OCI-LY3 (cell line): ENCODE results near the gene KDM4C.

Source experiments
- H2AFZ ChIP-seq: fragments of 200-600, 300-600 bp; shearing (Covaris generic); 2 replicates; pipeline ENCODE4 v1.6.0; 2014; ENCODE audit warnings: antibody characterized with exemption, low read depth, low read length
- H3K27ac ChIP-seq: fragments of 200-600, 300-600 bp; sonication (generic); 2 replicates; pipeline ENCODE4 v1.5.1; 2014; ENCODE audit warnings: mild to moderate bottlenecking, low read length, moderate library complexity, mixed read lengths
- H3K27me3 ChIP-seq: fragments of 200-600, 300-600 bp; sonication (generic); 2 replicates; pipeline ENCODE4 v1.6.1; 2014; ENCODE audit warnings: low read depth, low read length, mixed read lengths
- H3K36me3 ChIP-seq: fragments of 200-600, 300-600 bp; sonication (generic); replicated peaks from 2 replicates; pipeline ENCODE3; 2014; ENCODE audit warnings: low read depth, low read length, mixed read lengths
- H3K4me1 ChIP-seq: fragments of 300-600, 200-600 bp; sonication (generic); 2 replicates; pipeline ENCODE4 v1.6.1; 2014; ENCODE audit warnings: low read length, mixed read lengths
- H3K4me2 ChIP-seq: fragments of 200-600, 300-600 bp; sonication (generic); 2 replicates; pipeline ENCODE4 v1.6.1; 2014; ENCODE audit warnings: low read length, mixed read lengths
- H3K4me3 ChIP-seq: fragments of 300-600, 200-600 bp; sonication (generic); 2 replicates; pipeline ENCODE4 v1.5.1; 2014; ENCODE audit warnings: antibody characterized with exemption, mild to moderate bottlenecking, low read length, moderate library complexity
- H3K79me2 ChIP-seq: fragments of 300-600, 200-600 bp; shearing (Covaris generic); 2 replicates; pipeline ENCODE4 v1.6.1; 2014; ENCODE audit warnings: mild to moderate bottlenecking, low read length, mixed read lengths
- H3K9ac ChIP-seq: fragments of 300-600, 200-600 bp; shearing (Covaris generic); 2 replicates; pipeline ENCODE4 v1.6.0; 2014; ENCODE audit warnings: mild to moderate bottlenecking, low read length, moderate library complexity
- H3K9me3 ChIP-seq: fragments of 200-600, 300-600 bp; shearing (Covaris generic); 2 replicates; pipeline ENCODE4 v1.6.1; 2014; ENCODE audit warnings: low read length, mixed read lengths; ENCODE audit not compliant: insufficient read depth
- H4K20me1 ChIP-seq: fragments of 200-600, 300-600 bp; sonication (generic); 2 replicates; pipeline ENCODE4 v1.6.1; 2016; ENCODE audit warnings: low read length, mixed read lengths; ENCODE audit not compliant: insufficient read depth
- CTCF ChIP-seq: fragments of 200-600, 300-600 bp; sonication (generic); IDR thresholded peaks from 2 replicates; pipeline ENCODE4 v1.5.1; 2014; ENCODE audit warnings: antibody characterized with exemption, low read length, low read depth
- EZH2phosphoT487 ChIP-seq: fragments of 200-600 bp; shearing (Covaris generic); IDR thresholded peaks from 2 replicates; pipeline ENCODE4 v1.6.1; 2018; ENCODE audit warnings: antibody characterized with exemption, mixed run types, low read depth

The KDM4C gene

GRCh38 chr9:6782981-6783380 is 25.2 kb downstream of the KDM4C start:
- Histone ChIP-seq H3K4me3 (no peak overlapping the region), H3K4me1 (no peaks in the 10 kb centered on the region), H3K9me3 (no peaks in the 10 kb centered on the region), H3K4me2 (no peak overlapping the region), H4K20me1 (peaks cover 53% of the 10 kb centered on the region), H3K79me2 (peaks cover 58% of the 10 kb centered on the region), H3K9ac (no peak overlapping the region), H3K27ac (no peak overlapping the region), H3K27me3 (no peaks in the 10 kb centered on the region), H3K36me3 (no peaks in the 10 kb centered on the region), H2AFZ (no peak overlapping the region)
- TF ChIP-seq CTCF, result no peak
- TF ChIP-seq EZH2phosphoT487, result no peak

GRCh38 chr9:6783753-6784152 is 26.0 kb downstream of the KDM4C start:
- H3K79me2 ChIP-seq, result peaks cover 66% of the 10 kb centered on the region
- peaks cover 61% of the 10 kb centered on the region for H4K20me1 ChIP-seq
- H3K4me1 ChIP-seq, result no peaks in the 10 kb centered on the region
- TF ChIP-seq CTCF (no peak), EZH2phosphoT487 (no peak)
- H3K9me3 ChIP-seq, result no peaks in the 10 kb centered on the region
- H2AFZ ChIP-seq, result no peak overlapping the region
- no peak overlapping the region for H3K4me2 ChIP-seq
- no peak overlapping the region for H3K4me3 ChIP-seq
- no peak overlapping the region for H3K27ac ChIP-seq
- no peaks in the 10 kb centered on the region for H3K27me3 ChIP-seq
- H3K36me3 ChIP-seq, result no peaks in the 10 kb centered on the region
- H3K9ac ChIP-seq, result no peak overlapping the region

GRCh38 chr9:6785682-6786081 is 27.9 kb downstream of the KDM4C start:
- no peak for TF ChIP-seq CTCF
- TF ChIP-seq EZH2phosphoT487, result no peak
- Histone ChIP-seq H4K20me1 (peaks cover 58% of the 10 kb centered on the region), H3K4me2 (no peak overlapping the region), H3K4me3 (no peak overlapping the region), H2AFZ (no peak overlapping the region), H3K36me3 (no peaks in the 10 kb centered on the region), H3K9ac (no peak overlapping the region), H3K9me3 (no peaks in the 10 kb centered on the region), H3K27me3 (no peaks in the 10 kb centered on the region), H3K4me1 (no peaks in the 10 kb centered on the region), H3K27ac (no peak overlapping the region), H3K79me2 (peaks cover 63% of the 10 kb centered on the region)

GRCh38 chr9:6787793-6788161 is 30.0 kb downstream of the KDM4C start:
- Histone ChIP-seq H2AFZ (no peak overlapping the region), H3K4me1 (no peaks in the 10 kb centered on the region), H3K79me2 (peaks cover 65% of the 10 kb centered on the region), H3K27me3 (no peaks in the 10 kb centered on the region), H3K27ac (no peak overlapping the region), H3K9ac (no peak overlapping the region), H3K4me2 (no peak overlapping the region), H3K36me3 (peaks cover under 1% of the 10 kb centered on the region), H3K9me3 (no peaks in the 10 kb centered on the region), H3K4me3 (no peak overlapping the region), H4K20me1 (peaks cover 52% of the 10 kb centered on the region)
- TF ChIP-seq EZH2phosphoT487 (no peak), CTCF (no peak)
